ENCODE data around the gene PPP2CA.
A peak's percentile ranks its signal among the peaks of the same experiment; 100 is the strongest.

The PPP2CA gene

DNA sequence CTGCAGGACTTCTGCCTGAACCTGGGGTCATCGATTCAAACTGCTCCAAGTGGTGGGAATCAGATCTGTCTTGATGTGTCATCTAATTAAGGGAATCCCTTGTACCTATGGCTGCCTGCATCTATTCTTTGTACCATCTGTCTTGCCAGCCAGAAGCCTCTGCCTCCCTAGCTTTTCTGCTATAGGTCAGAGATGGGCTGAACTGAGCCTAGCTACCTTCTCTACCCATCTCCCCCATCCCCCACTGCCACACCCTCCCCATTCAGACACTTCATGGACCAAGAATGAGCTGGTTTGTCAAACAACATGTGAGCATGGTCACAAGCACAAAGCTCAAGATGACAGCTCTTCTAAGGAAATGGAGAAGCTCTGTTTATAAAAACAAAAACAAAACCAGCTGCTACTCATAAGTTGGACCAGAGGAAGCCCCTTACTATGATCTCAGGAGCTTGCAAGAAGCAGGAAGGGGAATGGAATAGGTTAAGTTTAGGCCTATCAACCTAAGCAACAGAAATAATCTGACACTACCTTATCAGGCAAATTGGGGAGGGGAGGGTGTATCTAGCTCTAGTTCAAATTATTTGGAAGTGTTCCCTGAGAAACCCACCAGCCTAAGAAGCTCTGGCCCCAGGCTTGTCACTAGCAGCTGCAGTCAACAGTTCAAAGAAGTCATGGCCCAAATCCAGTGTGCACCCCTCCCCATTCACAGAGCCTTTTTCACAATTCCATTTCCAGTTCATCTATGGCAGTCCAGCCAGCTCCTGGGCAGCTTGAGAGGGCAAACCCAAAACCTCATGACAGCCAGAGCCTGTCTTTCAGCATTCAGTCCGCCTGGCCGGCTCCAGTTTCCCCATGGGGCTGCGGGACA, 79.0 kb downstream of the PPP2CA start:
- peak; percentile 24 for DNase-seq

DNA sequence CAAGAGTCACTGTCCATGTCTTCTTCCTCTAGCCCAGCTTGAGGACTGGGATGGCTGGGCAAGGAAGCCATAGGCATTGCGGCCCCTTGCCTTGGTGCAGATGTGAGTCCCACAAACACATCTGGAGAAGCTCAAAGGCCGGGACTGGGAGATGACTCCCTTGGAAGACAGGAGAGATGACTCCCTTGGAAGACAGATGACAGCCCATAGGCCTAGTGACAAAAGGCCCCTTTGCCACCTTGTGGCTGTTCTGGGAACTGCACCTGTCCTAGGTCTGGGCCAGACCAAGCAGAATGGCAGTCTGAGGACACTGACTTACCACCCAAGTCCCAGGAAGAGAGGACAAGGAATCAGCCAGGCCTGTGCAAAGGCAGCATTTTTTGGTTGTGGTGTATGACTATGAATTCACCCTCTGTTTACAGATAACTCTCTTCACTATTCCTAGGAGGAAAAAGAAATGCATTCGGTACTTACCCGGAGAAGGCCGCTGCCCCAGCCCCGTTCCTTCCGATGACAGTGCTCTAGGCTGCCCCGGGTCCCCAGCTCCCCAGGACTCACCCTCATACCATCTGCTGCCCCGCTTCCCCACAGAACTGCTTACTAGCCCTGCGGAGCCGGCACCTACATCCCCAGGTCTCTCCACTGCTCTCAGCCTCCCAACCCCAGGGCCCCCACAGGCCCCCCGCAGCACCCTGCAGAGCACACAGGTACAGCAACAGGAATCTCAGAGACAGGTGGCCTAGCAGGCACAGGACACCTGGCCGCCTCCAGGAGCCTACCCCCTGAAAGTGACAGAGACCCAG, 79.9 kb downstream of the PPP2CA start:
- DNase-seq: peak; percentile 88

DNA sequence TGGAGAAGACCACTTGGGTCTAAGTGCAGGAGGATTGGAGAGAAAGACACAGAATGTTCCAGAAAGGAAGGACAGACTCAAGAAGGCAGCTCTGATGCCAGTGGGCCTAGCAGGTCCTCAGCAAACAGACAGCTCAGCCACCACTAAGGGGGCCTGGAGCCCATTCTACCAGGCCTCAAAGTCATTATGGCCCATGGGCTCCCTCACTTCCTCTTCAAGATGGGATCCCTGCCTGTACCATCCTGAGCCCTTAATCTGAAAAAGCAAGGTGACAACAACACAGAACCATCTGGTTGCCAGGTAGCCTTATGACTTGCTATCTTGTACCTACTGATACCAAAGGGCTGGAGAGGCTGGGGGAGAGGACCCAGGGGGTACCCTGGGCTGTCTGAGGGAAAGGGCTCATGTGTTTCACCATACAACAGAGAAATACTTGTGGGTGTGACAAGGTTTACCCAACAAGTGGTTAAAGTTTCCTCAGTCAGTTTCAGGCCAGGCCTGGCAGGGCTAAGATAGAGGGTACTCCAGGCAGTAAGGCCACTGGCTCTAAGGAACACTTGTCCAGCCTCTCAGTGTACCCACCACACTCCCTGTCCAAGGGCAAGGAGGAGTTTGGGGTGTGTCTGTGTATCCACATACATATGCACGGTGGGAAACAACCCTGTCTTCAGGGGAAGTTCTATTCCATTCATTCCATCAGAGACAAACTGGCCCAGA, 80.7 kb downstream of the PPP2CA start:
- DNase-seq: peak; percentile 13
